Fibroblast of skin of right quadriceps (primary cell): ENCODE results near the gene IRF5.
"Not testable (repeated sequence)": the region's sequence is repeated elsewhere in the genome, so short reads cannot be mapped to it uniquely, and the experiment has no call there.

ENCODE experiments used
- DNase-seq: peaks from one replicate; pipeline ENCODE4 v3.0.0-alpha.2; 2013

Gene IRF5

GRCh38 chr7:128974241-128974934 is 36.7 kb downstream of the IRF5 start:
- no peak for DNase-seq

GRCh38 chr7:128982105-128982504 is 44.4 kb downstream of the IRF5 start:
- DNase-seq: no peak

- no peak for DNase-seq
Observed at GRCh38 chr7:128985660-128986059, 47.9 kb downstream of the IRF5 start.

- no peak for DNase-seq
Observed at GRCh38 chr7:128986609-128987008, 48.9 kb downstream of the IRF5 start.

- DNase-seq: no peak
Observed at GRCh38 chr7:128988372-128988771, 50.6 kb downstream of the IRF5 start.

- no peak for DNase-seq
Observed at GRCh38 chr7:128989961-128990360, 52.2 kb downstream of the IRF5 start.

GRCh38 chr7:128993419-128993818 is 55.7 kb downstream of the IRF5 start:
- DNase-seq: no peak

- not testable (repeated sequence) for DNase-seq
Observed at GRCh38 chr7:128994560-128994959, 56.8 kb downstream of the IRF5 start.

GRCh38 chr7:128997181-128997580 is 59.5 kb downstream of the IRF5 start:
- DNase-seq: no peak
